GM19239 (cell line): ENCODE results near the gene GPC6.

Experiments
- DNase-seq: peaks from one replicate; pipeline ENCODE4 v3.0.0; 2011; ENCODE audit warnings: low spot score; ENCODE audit not compliant: insufficient read length
- FAIRE-seq: peaks from 2 replicates; lab custom pipeline; 2011; peaks lifted over from hg19 to GRCh38; lab: Jason Lieb, UNC

Gene GPC6

GRCh38 chr13:93753639-93754038 is 527.0 kb downstream of the GPC6 start:
- DNase-seq = no peak
- FAIRE-seq = no peak

GRCh38 chr13:93755341-93755740 is 528.7 kb downstream of the GPC6 start:
- DNase-seq (no peak), FAIRE-seq (no peak)

GRCh38 chr13:93758575-93758974 is 532.0 kb downstream of the GPC6 start:
- DNase-seq = no peak
- FAIRE-seq = no peak

- DNase-seq (no peak), FAIRE-seq (no peak)
Observed at GRCh38 chr13:93762708-93763426, 536.3 kb downstream of the GPC6 start.

GRCh38 chr13:93765062-93765461 is 538.5 kb downstream of the GPC6 start:
- FAIRE-seq (no peak), DNase-seq (no peak)

- no peak for DNase-seq
- no peak for FAIRE-seq
Observed at GRCh38 chr13:93765811-93766210, 539.2 kb downstream of the GPC6 start.

GRCh38 chr13:93766719-93767118 is 540.1 kb downstream of the GPC6 start:
- DNase-seq (no peak), FAIRE-seq (no peak)

GRCh38 chr13:93767180-93767916 is 540.7 kb downstream of the GPC6 start:
- no peak for FAIRE-seq
- DNase-seq = no peak

GRCh38 chr13:93767917-93768409 is 541.4 kb downstream of the GPC6 start:
- FAIRE-seq (no peak), DNase-seq (no peak)

- no peak for DNase-seq
- no peak for FAIRE-seq
Observed at GRCh38 chr13:93769101-93769500, 542.5 kb downstream of the GPC6 start.

- DNase-seq = no peak
- no peak for FAIRE-seq
Observed at GRCh38 chr13:93769607-93770006, 543.0 kb downstream of the GPC6 start.

GRCh38 chr13:93771227-93771626 is 544.6 kb downstream of the GPC6 start:
- DNase-seq (no peak), FAIRE-seq (no peak)

GRCh38 chr13:93771782-93772181 is 545.2 kb downstream of the GPC6 start:
- no peak for DNase-seq
- no peak for FAIRE-seq

- FAIRE-seq (no peak), DNase-seq (no peak)
Observed at GRCh38 chr13:93774506-93774905, 547.9 kb downstream of the GPC6 start.

GRCh38 chr13:93775027-93775426 is 548.4 kb downstream of the GPC6 start:
- no peak for FAIRE-seq
- DNase-seq = no peak

GRCh38 chr13:93775507-93776108 is 549.0 kb downstream of the GPC6 start:
- FAIRE-seq (no peak), DNase-seq (no peak)

GRCh38 chr13:93776936-93777335 is 550.3 kb downstream of the GPC6 start:
- no peak for DNase-seq

GRCh38 chr13:93777504-93777903 is 550.9 kb downstream of the GPC6 start:
- DNase-seq (no peak), FAIRE-seq (no peak)

More at GRCh38 chr13:93776936-93777335, 550.3 kb downstream of the GPC6 start:
- FAIRE-seq = no peak

- FAIRE-seq = no peak
- DNase-seq = no peak
Observed at GRCh38 chr13:93778548-93778947, 551.9 kb downstream of the GPC6 start.

- DNase-seq (no peak), FAIRE-seq (no peak)
Observed at GRCh38 chr13:93784191-93784590, 557.6 kb downstream of the GPC6 start.

GRCh38 chr13:93786846-93787489 is 560.4 kb downstream of the GPC6 start:
- FAIRE-seq (no peak), DNase-seq (no peak)
